Hematopoietic multipotent progenitor cell treated with erythropoietin and hydrocortisone succinate and interleukin-3 and kit ligand, for 17 days (in vitro differentiated cells): Measurements from ENCODE around the gene LALBA.
"Not testable (repeated sequence)": the region's sequence is repeated elsewhere in the genome, so short reads cannot be mapped to it uniquely, and the experiment has no call there.

Experiments
- DNase-seq: peaks from one replicate; pipeline ENCODE4 v3.0.0-alpha.2; 2015; ENCODE audit warnings: low spot score

LALBA gene

DNA sequence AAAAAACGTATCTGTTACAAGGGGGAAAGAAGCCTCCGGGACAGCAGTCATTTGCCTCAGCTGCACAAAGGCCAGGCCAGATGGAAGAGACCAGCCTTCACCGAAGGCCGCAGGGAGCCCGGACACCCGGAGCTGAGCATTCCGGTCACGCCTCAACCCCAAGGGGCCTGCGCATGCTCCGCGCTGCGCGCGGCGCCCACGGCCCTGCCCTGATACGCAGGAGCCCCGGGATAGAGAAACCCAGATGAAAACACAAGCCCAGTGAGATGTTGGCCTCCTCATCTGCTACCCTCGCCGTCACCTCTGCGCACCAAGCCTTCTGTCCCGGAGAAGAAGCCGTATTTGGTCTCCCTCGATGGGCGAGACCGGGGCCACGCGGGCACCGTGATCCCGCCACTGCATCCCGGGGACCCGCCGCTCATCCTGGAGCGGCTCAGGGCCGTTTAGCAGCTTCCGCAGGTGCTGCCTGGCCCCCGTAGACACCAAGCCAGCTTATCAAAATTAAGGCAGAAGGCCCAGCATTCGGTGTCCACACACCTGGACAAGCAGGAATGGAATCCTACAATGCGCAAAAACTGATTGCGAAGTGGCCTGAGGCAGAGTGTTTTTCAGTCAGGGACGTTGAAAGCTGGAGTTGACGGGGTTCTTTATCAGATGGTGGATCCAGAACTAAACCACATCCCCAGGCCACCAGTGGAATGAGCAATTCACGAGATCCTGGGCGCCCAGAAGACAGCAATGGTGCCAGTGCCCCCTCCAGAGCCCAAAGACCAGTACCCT lies 41.8 kb downstream of the LALBA start:
- DNase-seq = no peak

GRCh38 chr12:48525332-48525731 lies 44.5 kb downstream of the LALBA start, which contains the start of gene OR8S1:
Gene OR8S1 (plus strand): TSS chr12:48525632. CDS start chr12:48525632, 0 bp downstream.
- DNase-seq = no peak

DNA sequence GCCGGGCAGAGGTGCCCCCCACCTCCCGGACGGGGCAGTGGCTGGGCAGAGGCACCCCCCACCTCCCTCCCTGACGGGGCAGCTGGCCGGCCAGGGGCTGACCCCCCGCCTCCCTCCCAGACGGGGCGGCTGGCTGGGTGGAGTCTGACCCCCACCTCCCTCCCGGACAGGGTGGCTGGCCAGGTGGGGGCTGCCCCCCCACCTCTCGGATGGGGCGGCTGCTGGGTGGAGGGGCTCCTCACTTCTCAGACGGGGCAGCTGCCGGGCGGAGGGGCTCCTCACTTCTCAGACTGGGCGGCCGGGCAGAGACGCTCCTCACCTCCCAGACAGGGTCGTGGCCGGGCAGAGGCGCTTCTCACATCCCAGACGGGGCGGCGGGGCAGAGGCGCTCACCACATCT lies 49.5 kb downstream of the LALBA start:
- not testable (repeated sequence) for DNase-seq
